NCI-H748 (cell line): ENCODE measurements around the gene SART1.

Experiments used
- DNase-seq: peaks from one replicate; lab custom pipeline; 2025; ENCODE audit not compliant: unreplicated experiment; lab: John Stamatoyannopoulos, UW

SART1 gene

GRCh38 chr11:65965986-65966762, 4.6 kb downstream of the SART1 start:
- no peak for DNase-seq

- DNase-seq = no peak
Observed at GRCh38 chr11:65967329-65967934, 5.9 kb downstream of the SART1 start.

- DNase-seq = no peak
Observed at GRCh38 chr11:65968600-65969482, 7.3 kb downstream of the SART1 start.

- no peak for DNase-seq
Observed at GRCh38 chr11:65972116-65972515, 10.6 kb downstream of the SART1 start.

GRCh38 chr11:65973439-65974110, 12.0 kb downstream of the SART1 start:
- DNase-seq = no peak

- DNase-seq = no peak
Observed at GRCh38 chr11:65975771-65976170, 14.2 kb downstream of the SART1 start.

GRCh38 chr11:65976216-65977176, 15.0 kb downstream of the SART1 start:
- no peak for DNase-seq

- DNase-seq = no peak
Observed at GRCh38 chr11:65977621-65978390, 16.3 kb downstream of the SART1 start.

GRCh38 chr11:65978391-65979238, 17.1 kb downstream of the SART1 start:
- DNase-seq = no peak

- no peak for DNase-seq
Observed at GRCh38 chr11:65979261-65979759, 17.8 kb downstream of the SART1 start.

GRCh38 chr11:65981101-65981740, 19.7 kb downstream of the SART1 start:
- DNase-seq = no peak

- DNase-seq = no peak
Observed at GRCh38 chr11:65981972-65982823, 20.7 kb downstream of the SART1 start.

- DNase-seq = no peak
Observed at GRCh38 chr11:65982824-65983588, 21.5 kb downstream of the SART1 start.

- DNase-seq = no peak
Observed at GRCh38 chr11:65983589-65983987, 22.1 kb downstream of the SART1 start.

GRCh38 chr11:65987336-65987735, 25.8 kb downstream of the SART1 start:
- DNase-seq = no peak
